Left lobe of liver (tissue), 2 donors: ENCODE data around the gene GALNT10. TPM values are rescaled to one million over a fixed set of nuclear protein-coding genes. Genes with fewer than 3 reads are reported as not detected.

ENCODE experiments used
- ATAC-seq: fragments of 200-7000 bp; cut with Tn5 transposase; one replicate; pipeline ENCODE4 v1.9.1; 2020; ENCODE audit warnings: mild to moderate bottlenecking, moderate library complexity
- DNase-seq: peaks from one replicate; pipeline ENCODE4 v3.0.0-alpha.2; 2020; ENCODE audit warnings: low spot score
- total RNA-seq: library from RNA; stranded (reverse); gene quantifications from one replicate; pipeline ENCODE4 v1.2.1, GENCODE V29; 2021
- donor health status: DM: no; HTN: no; CAD: no; lungs with moderate emphysema.
- donor health status: DM: no; HTN: yes; CAD: no.

GALNT10 gene
- total RNA-seq, 1 donor from 2014 or later: 7.8 TPM

- no peak for ATAC-seq
- no peak for DNase-seq
Measured at GRCh38 chr5:154285661-154286408, 95.3 kb downstream of the GALNT10 start.

DNA sequence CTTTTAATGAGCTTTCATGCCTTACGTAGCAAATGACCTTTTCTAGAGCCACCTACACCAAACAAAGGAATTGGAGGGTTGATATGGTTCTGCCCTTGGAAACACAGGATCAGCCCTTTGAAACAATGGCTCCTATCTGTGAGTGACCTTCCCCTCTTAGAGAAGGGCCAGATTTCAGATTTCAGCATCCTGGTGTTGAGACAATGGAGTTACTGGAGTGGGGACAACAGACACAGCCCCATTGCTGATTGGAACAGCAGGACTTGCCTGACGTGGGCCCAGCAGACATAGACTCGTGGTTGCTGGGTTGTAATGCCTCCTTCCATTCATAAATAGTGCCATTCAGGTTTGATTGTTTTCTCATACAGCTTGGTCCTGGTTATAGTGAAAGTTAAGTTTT is 96.0 kb downstream of the GALNT10 start:
- DNase-seq (no peak), ATAC-seq (peak; percentile 31)

DNA sequence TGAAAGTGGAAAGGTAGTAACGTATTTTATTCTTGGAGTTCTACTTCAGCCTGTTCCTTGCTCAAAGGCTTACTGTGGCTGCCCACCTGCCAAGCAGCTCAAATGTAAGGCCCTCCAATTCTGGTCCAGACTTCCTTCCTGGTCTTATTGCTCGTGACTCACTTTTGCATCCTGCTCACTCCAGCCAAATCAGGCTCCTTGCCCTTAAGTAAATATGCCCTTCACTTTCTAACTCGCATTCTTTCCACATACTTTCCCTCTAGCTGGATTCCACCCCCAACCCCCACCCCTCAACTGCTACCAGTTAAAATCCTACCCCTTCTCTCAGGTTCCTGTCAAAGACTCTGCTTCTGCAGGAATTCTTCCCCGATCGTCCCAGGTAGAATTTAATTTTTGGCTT is 96.6 kb downstream of the GALNT10 start:
- ATAC-seq (peak; percentile 33), DNase-seq (no peak)

- DNase-seq (no peak), ATAC-seq (peak; percentile 58)
Measured at GRCh38 chr5:154288145-154288544, 97.6 kb downstream of the GALNT10 start.

GRCh38 chr5:154291917-154292316 is 101.4 kb downstream of the GALNT10 start:
- ATAC-seq: no peak
- DNase-seq: no peak

DNA sequence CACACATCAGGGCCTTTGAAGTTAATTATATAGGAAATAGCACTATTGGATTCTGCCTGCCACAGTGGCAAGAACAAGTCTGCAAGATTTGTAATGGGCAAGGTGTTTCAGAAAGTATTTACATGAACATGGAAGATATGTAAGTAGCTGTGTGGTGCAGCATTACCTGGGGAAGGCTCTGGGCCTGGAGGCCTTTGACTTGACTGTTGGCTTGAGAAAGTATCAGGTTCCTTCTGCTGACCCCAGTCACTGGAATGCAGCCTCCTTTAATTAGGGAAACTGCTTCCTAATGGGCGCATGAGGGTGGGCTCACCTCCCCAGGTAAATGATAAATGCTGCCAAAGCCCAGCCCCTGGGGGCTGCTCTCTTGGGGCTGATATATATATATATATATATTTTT is 102.7 kb downstream of the GALNT10 start:
- DNase-seq (no peak), ATAC-seq (no peak)

GRCh38 chr5:154295551-154295950 is 105.0 kb downstream of the GALNT10 start:
- DNase-seq: no peak
- no peak for ATAC-seq

GRCh38 chr5:154296525-154297159 is 106.1 kb downstream of the GALNT10 start:
- no peak for DNase-seq
- ATAC-seq: peak; percentile 71

DNA sequence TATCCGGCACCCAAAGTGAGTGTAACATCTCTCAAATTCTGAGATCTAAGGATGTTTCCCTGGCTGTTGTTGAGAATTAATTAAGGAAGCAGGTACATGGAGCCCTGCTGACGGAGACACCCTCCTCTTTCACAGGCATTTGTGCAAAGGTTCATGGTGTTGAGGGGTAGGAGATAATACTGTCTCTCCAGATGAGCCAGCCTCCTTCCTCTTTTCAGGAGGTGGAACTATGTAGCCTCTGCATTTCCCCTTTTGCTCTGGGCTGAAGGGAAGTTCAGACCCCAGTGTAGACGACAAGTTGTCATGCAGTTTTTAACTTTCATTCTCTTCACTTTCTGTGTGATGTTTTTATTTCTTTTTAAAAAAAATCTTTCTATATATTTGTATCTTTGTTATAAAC is 107.5 kb downstream of the GALNT10 start:
- DNase-seq: no peak
- peak; percentile 38 for ATAC-seq

DNA sequence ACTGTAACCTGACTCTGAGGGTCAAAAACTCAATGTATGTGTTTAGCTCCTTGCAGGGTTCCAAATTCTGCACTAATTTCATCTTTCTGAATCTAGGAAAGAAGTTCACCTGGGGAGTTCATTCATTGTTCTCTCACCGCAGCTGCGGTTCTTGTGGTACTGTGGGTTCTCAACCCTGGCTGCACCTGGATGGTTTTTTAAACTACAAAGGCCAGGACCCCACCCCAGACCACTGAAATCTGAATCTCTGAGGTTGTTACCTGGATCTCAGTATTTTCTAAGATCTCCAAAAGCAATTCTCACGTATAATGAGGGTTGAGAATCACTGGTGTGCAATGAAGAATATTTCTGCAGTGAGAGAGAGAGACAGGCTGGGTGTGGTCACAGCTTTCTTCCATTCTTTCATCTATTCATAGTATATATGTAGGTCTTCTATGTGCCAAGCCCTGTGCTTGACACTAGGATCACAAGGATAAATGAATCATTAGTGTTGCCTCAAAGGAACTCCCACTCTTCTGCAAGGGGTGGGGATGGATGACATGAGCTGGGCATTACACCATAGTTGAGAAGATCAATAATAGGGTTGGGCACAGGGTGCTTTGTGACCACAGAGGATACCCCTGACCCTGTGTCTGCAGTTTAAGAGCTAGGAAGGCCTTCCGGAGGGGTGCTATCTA is 109.8 kb downstream of the GALNT10 start:
- DNase-seq (no peak), ATAC-seq (no peak)

DNA sequence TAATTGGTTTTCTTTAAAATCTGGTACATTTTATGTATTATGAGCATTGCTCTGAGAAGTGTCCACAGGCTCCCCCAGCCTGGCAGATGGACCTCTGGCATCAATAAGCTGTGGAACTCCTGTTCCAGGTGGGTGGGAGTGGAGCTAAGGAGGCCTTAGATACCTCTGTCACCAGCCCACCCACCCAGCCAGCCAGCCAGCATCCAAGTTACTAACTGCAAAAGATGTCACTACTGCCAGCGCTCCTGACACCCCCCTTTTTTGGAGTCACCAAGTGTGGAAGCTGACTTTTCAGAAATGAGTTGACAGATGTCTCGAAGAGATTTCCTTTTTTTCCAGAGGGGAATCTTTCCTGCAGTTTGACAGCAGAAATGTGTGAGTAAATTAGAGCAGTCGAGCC is 111.2 kb downstream of the GALNT10 start:
- ATAC-seq (no peak), DNase-seq (no peak)

GRCh38 chr5:154302161-154302560 is 111.6 kb downstream of the GALNT10 start:
- DNase-seq (peak; percentile 46), ATAC-seq (peak; percentile 77)

DNA sequence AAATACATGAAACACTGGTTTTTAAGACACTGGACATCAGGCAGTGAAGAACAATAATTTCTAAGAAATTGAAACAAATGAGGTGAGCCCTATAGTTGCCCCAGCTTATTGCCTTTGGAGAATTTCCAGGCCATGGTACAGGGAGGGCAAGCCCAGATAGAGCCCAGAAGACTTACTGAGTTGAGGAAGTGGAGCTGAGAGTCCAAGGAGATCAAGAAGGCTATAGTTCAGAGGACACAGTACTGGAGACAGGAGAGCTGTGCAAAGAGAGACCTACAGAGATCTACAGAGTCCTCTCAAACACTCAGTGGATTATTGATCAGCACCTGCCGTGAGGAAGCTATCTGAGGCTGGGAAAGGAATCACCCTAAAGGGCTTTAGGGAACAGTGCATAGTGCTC is 112.6 kb downstream of the GALNT10 start:
- DNase-seq (no peak), ATAC-seq (no peak)

GRCh38 chr5:154308443-154309370 is 118.2 kb downstream of the GALNT10 start:
- ATAC-seq: no peak

DNA sequence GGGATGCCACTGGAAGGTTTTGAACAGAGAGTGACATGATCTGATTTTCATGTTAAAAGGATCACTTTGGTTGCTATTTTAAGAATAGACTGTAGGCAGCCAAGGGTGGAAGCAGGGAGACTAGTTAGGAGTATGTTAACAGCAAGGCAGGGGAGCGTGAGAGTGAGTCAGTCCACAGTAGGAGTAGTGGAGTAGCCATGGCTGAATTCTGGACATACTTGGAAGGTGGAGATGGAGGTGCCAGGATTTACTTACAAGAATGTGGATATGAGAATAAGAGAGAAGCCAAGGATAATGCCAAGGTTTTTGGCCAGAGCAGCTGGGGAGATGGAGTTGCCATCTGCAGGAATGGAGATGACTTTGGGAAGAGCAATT is 118.8 kb downstream of the GALNT10 start:
- ATAC-seq: no peak
- DNase-seq: no peak

More at GRCh38 chr5:154308443-154309370, 118.2 kb downstream of the GALNT10 start:
- no peak for DNase-seq

GRCh38 chr5:154309805-154310204 is 119.3 kb downstream of the GALNT10 start:
- ATAC-seq: no peak
- no peak for DNase-seq

DNA sequence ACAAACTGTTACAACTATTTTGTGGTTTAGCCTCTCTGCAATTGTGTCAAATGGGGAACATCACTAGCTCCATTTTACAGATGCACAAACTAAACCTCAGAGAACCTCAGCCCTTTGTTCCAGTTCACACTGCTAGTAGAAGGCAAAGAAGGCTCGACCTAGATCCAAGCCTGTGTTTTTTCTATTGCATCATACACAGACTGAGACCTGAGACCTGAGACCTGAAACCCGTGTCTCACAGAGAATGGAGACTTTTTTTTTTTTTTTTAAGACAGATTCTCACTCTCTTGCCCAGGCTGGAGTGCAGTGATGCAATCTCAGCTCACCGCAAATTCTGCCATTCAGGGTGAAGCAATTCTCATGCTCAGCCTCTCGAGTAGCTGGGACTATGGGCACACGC is 120.8 kb downstream of the GALNT10 start:
- no peak for DNase-seq
- no peak for ATAC-seq

GRCh38 chr5:154312000-154312399 is 121.5 kb downstream of the GALNT10 start:
- ATAC-seq (no peak), DNase-seq (no peak)

DNA sequence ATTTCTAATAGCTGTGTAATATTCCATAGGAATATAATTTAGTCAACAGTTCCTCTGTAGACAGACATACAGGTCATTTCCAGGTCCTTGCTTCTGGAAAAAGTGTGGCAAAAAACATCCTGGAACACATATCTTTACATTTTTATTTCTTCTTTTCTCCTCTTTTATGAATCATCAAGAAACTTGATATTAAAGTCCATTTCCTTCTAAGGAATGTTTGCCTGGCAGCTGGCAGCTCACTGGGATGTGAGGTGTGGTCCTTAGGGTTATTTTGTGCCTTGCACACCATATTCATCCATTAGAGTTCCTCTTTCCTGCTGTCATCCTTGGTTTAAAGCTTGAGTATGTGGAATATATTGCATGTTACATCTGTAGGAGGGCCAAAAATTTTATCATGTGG is 122.0 kb downstream of the GALNT10 start:
- ATAC-seq (no peak), DNase-seq (no peak)

DNA sequence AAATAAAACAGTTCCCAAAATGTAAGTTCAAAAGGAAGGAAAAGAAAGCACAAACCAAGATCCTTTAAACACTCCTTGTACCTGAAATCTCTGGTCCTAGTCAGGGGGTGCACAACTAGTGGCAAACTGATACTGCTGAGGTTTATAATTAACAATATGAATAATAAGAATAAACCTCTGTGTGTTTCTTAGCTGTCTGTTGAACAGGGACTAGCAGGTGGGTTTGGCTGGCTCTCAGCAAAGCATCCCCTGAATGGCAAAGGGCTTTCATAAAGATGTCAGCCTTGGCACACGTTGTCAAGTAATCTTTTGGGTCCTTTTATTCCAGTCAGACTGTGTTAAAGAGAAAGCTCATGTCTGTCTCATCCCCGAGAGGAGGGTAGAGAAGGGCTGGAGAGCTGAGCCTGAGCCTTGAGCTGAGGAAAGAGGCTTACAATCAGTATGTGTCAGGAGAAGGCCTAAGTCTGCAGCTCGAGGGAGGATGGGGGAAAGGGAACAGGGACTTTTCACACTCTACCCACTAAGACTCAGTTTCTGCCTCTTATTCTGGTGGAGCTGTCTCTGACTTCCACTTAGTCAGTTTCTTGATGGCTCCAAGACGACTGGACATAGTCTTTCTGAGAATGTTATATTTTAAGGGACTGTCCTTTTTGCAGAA is 123.0 kb downstream of the GALNT10 start:
- ATAC-seq (no peak), DNase-seq (no peak)
